Measurements from ENCODE around the gene PPT2.

DNA sequence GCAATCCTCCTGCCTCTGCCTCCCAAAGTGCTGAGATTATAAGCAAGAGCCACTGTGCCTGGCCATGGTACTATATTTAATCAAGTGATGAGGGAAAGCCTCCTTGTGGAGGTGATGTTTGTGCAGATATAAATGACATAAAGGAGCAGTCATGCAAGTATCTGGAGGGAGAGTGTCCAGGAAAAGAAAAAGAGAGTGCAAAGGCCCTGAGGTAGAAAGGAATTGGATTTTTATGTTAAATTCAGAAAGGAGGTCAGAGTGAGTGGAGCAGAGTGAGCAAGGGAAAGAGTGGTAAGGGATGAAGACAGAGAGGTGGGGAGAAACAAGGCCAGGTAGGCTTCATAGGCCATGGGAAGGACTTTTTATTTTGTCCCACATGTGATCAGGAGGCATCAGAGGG, 16.5 kb upstream of the PPT2 start:
- no peak for TF ChIP-seq POLR2AphosphoS5 (IDR thresholded peaks at IDR 0.05; ENCODE audit: low read depth, low read length)
- no peak for TF ChIP-seq POLR2A (IDR thresholded peaks at IDR 0.05; ENCODE audit: low read depth, low read length)

Measured in GM12892 (cell line).